ENCODE measurements around the gene LGMN.

LGMN gene

DNA sequence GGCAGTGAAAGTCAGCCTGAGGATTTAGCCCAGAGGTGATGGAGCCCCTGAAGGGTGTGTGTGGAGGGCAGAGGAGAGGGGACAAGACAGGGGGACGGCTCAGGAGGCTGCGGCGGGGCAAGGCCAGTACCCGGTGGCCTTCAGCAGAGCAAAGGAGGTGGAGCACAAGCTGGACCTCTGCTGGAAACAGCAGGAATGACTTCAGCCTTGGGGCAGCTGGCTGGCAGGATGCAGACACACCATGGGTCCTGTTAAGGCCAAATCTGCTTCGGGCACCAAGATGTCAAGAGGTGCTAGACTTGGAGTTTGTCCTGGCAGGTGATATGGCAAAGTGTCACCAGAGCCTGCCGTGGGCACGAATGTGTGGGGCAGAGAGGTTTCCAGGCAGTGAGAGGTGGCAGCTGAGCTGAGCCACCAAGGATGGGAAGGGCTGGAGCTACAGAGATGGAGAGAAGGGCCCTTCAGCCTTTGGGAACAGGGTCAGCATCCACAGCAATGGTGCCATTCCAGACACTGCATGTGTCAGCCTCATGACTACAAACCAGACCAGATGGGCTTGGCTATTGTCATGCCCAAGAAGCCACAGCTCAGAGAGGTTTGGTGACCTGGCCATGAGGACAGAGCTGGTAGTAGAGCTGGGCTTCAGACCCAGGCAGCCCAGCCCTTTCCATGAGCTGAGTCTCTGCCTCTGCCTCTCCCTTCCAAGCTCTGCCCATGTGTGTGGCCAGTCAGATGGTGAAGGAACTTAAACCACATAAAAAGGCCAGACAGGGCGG, 91.9 kb downstream of the LGMN start:
- no peak for DNase-seq (ENCODE audit: extremely low read depth in 1 of 2, low read depth in 1 of 2)

DNA sequence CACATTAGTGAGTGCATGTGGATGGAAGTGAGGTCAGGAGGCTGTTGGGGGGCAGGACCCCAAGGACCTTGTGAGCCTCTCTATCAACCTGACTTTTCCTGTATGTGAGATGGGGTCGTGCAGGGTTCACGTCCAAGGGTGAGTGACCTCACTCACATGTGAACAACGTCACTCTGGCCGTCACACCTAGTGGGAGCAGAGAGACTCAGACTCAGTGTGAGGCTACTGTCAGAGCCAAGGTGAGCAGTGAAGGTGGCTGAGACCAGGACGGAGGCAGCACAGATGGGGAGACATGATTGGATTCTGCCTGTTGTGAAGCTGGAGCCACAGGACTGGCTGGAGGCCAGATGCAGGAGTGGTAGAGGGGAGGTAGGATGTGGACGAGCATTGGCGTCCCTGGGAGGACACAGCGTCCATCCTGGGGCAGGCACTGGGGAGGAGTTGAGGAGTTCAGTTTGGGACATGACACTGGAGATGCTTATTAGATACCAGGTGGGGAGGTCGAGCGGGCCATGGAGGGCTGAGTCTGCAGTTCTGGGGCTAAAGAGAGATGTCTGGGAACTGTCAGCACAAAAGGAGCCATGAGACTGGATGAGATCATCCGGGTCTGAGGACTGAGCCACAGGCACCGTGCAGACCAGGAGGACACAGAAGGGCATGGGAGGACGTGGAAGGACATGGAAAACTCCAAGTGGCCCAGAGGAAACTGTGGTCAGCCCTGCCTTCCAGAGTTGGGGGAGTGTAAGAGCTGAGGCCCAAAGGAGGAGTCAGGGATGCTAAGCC, 92.8 kb downstream of the LGMN start:
- no peak for DNase-seq (ENCODE audit: extremely low read depth in 1 of 2, low read depth in 1 of 2)

DNA sequence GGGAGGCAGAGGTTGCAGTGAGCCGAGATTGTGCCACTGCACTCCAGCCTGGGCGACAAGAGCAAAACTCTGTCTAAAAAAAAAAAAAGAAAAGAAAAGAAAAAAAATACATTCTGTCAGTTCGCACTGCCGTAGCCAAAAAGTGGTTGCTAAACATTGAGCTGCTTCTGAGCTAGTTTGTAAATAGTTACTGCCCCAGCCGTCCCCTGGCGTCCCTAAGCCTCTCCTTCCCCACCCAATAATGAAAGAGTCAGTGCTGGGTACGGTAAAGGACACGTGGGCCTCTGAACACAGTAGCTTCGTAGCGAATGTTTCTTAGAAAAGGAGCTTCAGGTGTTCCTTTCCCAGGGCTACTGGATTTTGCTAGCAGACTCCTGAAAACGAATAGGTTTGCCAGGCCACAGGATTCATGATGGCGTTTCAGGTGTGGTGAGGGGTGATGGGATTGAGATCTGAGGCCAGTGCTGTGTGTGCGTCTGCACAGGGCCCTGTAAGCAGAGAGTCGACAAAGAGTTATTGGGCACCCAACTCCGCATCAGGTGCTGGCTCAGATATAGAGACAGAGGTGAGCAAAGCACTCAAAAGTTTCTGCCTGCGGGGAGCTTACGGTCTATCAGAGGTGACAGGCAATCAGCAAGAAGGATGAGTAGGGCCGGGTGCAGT, 94.1 kb downstream of the LGMN start:
- no peak for DNase-seq (ENCODE audit: extremely low read depth in 1 of 2, low read depth in 1 of 2)

Measured in activated CD8-positive, alpha-beta memory T cell treated with anti-CD3 and anti-CD28 coated beads for 1 hour (primary cell).